Uterus (tissue), 2 donors: Measurements from ENCODE around the gene HEATR5A.

ENCODE experiments used
- CTCF ChIP-seq, 4 experiments: fragments of 200-600 bp in 2 of 4; fragments of 450-650 bp in 2 of 4; sonication (generic) in 2 of 4; IDR thresholded peaks; one replicate each; pipeline ENCODE4 v1.5.1; 2016 to 2019; ENCODE audit warnings: antibody characterized with exemption in 4 of 4, mild to moderate bottlenecking in 2 of 4, moderate library complexity in 1 of 4
- POLR2A ChIP-seq, 2 donors: fragments of 450-650 bp; IDR thresholded peaks; one replicate each; pipeline ENCODE4 v1.6.1; 2016; ENCODE audit warnings: antibody characterized with exemption in 2 of 2, mild to moderate bottlenecking in 1 of 2, moderate library complexity in 1 of 2

GRCh38 chr14:31244626-31245025 lies 175.7 kb downstream of the HEATR5A start:
- TF ChIP-seq CTCF (IDR thresholded peaks at IDR 0.05) (no peak), POLR2A (IDR thresholded peaks at IDR 0.05) (no peak)
